ENCODE results near the gene EYS. TPM values are rescaled to one million over a fixed set of nuclear protein-coding genes. Genes with fewer than 3 reads are reported as not detected.

The EYS gene
- total RNA-seq, 3 donors from 2014 or later: 0.16 to 0.61 (median 0.60) TPM

DNA sequence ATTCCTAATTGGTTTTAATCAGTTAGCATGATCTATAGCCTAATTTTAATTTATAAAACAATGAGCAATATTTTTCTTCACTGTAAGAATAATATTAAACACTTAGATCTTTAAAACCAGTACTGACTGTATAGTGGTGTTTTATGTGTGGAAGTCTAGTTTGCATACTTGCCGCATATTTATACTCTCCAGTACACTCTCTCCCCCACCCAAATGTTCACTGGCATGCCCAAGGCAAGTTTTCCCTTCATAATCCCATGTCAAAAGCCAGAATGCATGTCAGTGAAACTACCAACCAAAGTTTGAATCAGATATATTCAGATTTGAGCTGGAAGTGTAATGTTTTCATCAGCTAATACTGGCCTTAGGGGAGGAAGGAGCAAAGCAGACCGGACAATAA is 1565.3 kb downstream of the EYS start:
- Histone ChIP-seq H3K9me3 (no peaks in the 10 kb centered on the region), H3K36me3 (ENCODE audit: low read depth) (no peaks in the 10 kb centered on the region), H3K4me1 (ENCODE audit: low read depth) (no peaks in the 10 kb centered on the region), H3K4me3 (no peak overlapping the region)
- ATAC-seq (no peak), DNase-seq (no peak)
- intact Hi-C loops (cut with DNase I, micrococcal nuclease): no loop called here
- TF ChIP-seq CTCF (IDR thresholded peaks at IDR 0.05): no peak

DNA sequence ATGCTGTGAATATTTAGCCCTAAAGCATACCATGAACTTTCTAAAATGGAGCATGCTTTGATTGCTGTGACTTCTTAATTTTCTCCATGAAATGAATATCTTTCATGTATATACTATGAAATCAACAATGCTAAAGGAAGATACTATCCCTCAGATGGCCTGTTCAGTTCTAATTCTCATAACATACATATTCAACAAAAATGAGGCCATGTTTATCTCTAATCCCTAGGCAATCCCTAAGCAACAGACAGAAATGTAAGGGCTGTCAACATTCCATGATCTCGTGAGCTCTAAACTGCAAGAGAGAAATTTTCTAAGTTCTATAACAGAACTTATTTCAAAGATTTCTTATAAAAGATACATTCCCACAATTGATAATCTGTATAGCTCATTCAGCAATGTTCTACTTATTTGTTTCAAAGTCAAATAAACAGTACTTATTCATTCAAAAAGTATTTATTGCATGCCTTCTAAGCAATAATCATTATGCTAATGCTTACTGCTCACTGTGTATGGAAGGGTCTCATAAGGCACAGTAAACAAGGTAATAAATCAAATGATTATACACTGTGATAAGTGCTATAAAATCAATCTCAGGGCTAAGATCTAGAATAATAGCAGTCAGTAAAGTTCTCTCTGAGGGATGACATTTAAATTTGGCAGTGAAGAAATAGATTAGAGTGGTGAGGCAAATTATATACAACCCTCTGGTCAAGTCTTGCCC is 1578.6 kb downstream of the EYS start:
- no peaks in the 10 kb centered on the region for H3K36me3 ChIP-seq (ENCODE audit: low read depth)
- no peaks in the 10 kb centered on the region for H3K9me3 ChIP-seq
- TF ChIP-seq CTCF (IDR thresholded peaks at IDR 0.05): no peak
- no peaks in the 10 kb centered on the region for H3K4me1 ChIP-seq (ENCODE audit: low read depth)
- no peak overlapping the region for H3K4me3 ChIP-seq
- no peak for DNase-seq
- intact Hi-C loops (cut with DNase I, micrococcal nuclease): no loop called here
- no peak for ATAC-seq

- TF ChIP-seq CTCF (IDR thresholded peaks at IDR 0.05): no peak
- intact Hi-C loops (cut with DNase I, micrococcal nuclease): no loop called here
- DNase-seq (no peak), ATAC-seq (no peak)
- no peak overlapping the region for H3K4me3 ChIP-seq
- no peaks in the 10 kb centered on the region for H3K9me3 ChIP-seq
- H3K36me3 ChIP-seq (ENCODE audit: low read depth): no peaks in the 10 kb centered on the region
- no peaks in the 10 kb centered on the region for H3K4me1 ChIP-seq (ENCODE audit: low read depth)
Measured at GRCh38 chr6:64123761-64124633, 1583.0 kb downstream of the EYS start.

DNA sequence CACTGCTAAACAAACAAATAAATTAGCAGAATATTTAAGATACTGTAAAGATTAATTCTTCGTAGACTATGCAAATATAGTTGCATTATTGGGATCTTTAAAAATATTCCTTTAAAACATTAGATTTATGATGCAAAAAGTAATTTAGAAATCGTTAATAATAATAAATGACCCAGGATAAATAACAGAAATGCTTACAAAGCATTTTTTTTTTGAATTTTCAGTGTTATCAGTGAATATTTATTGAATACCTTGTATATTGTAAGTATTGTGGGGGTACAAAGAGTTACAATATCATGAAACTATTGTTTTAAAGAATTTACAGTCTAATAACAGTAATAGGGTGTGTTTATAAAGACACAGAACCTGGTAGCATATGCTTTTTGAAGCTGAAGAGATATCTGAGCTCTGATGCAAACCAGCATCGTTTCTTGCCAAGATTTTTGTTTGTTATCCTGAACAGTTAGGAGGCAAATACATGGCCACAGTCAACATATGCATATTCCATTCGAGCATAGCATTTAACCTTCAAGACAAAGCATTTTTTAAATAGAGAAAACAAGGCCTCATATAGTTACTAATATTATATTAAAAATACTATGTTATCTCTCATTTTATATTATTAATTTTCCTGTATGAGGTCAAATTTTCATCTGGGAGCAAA is 1584.2 kb downstream of the EYS start:
- intact Hi-C loops (cut with DNase I, micrococcal nuclease): no loop called here
- ATAC-seq: no peak
- no peaks in the 10 kb centered on the region for H3K36me3 ChIP-seq (ENCODE audit: low read depth)
- DNase-seq: no peak
- no peak overlapping the region for H3K4me3 ChIP-seq
- H3K9me3 ChIP-seq: peaks cover 4% of the 10 kb centered on the region
- no peak for TF ChIP-seq CTCF (IDR thresholded peaks at IDR 0.05)
- no peaks in the 10 kb centered on the region for H3K4me1 ChIP-seq (ENCODE audit: low read depth)

GRCh38 chr6:64121011-64121565 is 1585.9 kb downstream of the EYS start:
- Histone ChIP-seq H3K4me1 (ENCODE audit: low read depth) (no peaks in the 10 kb centered on the region), H3K36me3 (ENCODE audit: low read depth) (no peaks in the 10 kb centered on the region), H3K4me3 (no peak overlapping the region), H3K9me3 (peaks cover 4% of the 10 kb centered on the region)
- intact Hi-C loops (cut with DNase I, micrococcal nuclease): no loop called here
- no peak for ATAC-seq
- TF ChIP-seq CTCF (IDR thresholded peaks at IDR 0.05): no peak
- no peak for DNase-seq

All from mucosa of descending colon (tissue), 3 donors.